CD4-positive, alpha-beta memory T cell (primary cell): Measurements from ENCODE around the gene SLC26A9. TPM values are rescaled to one million over a fixed set of nuclear protein-coding genes. Genes with fewer than 3 reads are reported as not detected.
"Not testable (repeated sequence)": the region's sequence is repeated elsewhere in the genome, so short reads cannot be mapped to it uniquely, and the experiment has no call there.

Source experiments
- CTCF ChIA-PET: fragments of 350-600 bp; sonication (Branson Sonifier 250); formaldehyde crosslinking; loops from one replicate; lab custom pipeline; 2021; ENCODE audit warnings: inconsistent platforms; ENCODE audit not compliant: partially characterized antibody; lab: Charles Lee
- POLR2A ChIA-PET: fragments of 350-600 bp; sonication (Branson Sonifier 250); formaldehyde crosslinking; loops from one replicate; lab custom pipeline; 2021; ENCODE audit not compliant: partially characterized antibody; lab: Charles Lee
- DNase-seq, 5 donors: peaks; one replicate each; pipeline versions ENCODE4 v3.0.0 to v3.0.0-alpha.2; 2020 to 2022; ENCODE audit warnings: mixed read lengths in 1 of 5
- H3K27ac ChIP-seq: one replicate; pipeline ENCODE4 v1.7.0; 2013; ENCODE audit warnings: low read depth, low read length
- H3K27me3 ChIP-seq: 2 replicates; pipeline ENCODE4 v1.7.0; 2013; ENCODE audit warnings: mild to moderate bottlenecking, low read length, moderate library complexity; ENCODE audit not compliant: insufficient read depth
- H3K36me3 ChIP-seq: 2 replicates; pipeline ENCODE4 v1.7.0; 2013; ENCODE audit warnings: mild to moderate bottlenecking, low read length, moderate library complexity; ENCODE audit not compliant: insufficient read depth
- H3K4me1 ChIP-seq: 2 replicates; pipeline ENCODE4 v1.7.0; 2013; ENCODE audit warnings: mild to moderate bottlenecking, low read length, moderate library complexity; ENCODE audit not compliant: insufficient read depth
- H3K4me3 ChIP-seq, 2 donors: one replicate each; pipeline ENCODE4 v1.7.0; 2013; ENCODE audit warnings: low read length in 2 of 2, mild to moderate bottlenecking in 1 of 2
- H3K9me3 ChIP-seq, 2 donors: one replicate each; pipeline ENCODE4 v1.7.0; 2013; ENCODE audit warnings: low read length in 2 of 2, control low read depth in 1 of 2; ENCODE audit not compliant: control insufficient read depth in 1 of 2
- H3K27ac Mint-ChIP-seq, 7 donors: one replicate each; pipeline ENCODE4 v1.8.0; 2020 to 2021; ENCODE audit warnings: mixed read lengths in 7 of 7, mild to moderate bottlenecking in 6 of 7, inconsistent platforms in 3 of 7, moderate library complexity in 3 of 7
- H3K27me3 Mint-ChIP-seq, 2 donors: one replicate each; pipeline ENCODE4 v1.8.0; 2020 to 2021; ENCODE audit warnings: mixed read lengths in 2 of 2
- H3K36me3 Mint-ChIP-seq, 2 donors: one replicate each; pipeline ENCODE4 v1.8.0; 2020 to 2021; ENCODE audit warnings: mixed read lengths in 2 of 2, inconsistent platforms in 1 of 2, mild to moderate bottlenecking in 1 of 2
- H3K4me1 Mint-ChIP-seq, 4 donors: one replicate each; pipeline ENCODE4 v1.8.0; 2020 to 2021; ENCODE audit warnings: mixed read lengths in 4 of 4, mild to moderate bottlenecking in 1 of 4
- H3K4me3 Mint-ChIP-seq, 8 donors: one replicate each; pipeline ENCODE4 v1.8.0; 2020 to 2021; ENCODE audit warnings: mixed read lengths in 8 of 8, mild to moderate bottlenecking in 7 of 8, moderate library complexity in 6 of 8, inconsistent platforms in 3 of 8
- H3K9me3 Mint-ChIP-seq, 8 donors: one replicate each; pipeline ENCODE4 v1.8.0; 2020 to 2021; ENCODE audit warnings: mixed read lengths in 8 of 8, mild to moderate bottlenecking in 5 of 8, inconsistent platforms in 3 of 8, moderate library complexity in 1 of 8
- intact Hi-C: fragments of 100-400 bp; cut with micrococcal nuclease; formaldehyde crosslinking; loops from one replicate; pipeline ENCODE4 v1.15.1; 2023
- polyA plus RNA-seq, 2 donors: library from polyadenylated mRNA; unstranded; fragments of 300-500 nt; fragmentation: Illumina TruSeq; gene quantifications; one replicate each; pipeline ENCODE4 v1.2.3, GENCODE V29; 2021
- total RNA-seq, 2 experiments: library from RNA; stranded (reverse); gene quantifications; one replicate each; pipeline ENCODE4 v1.2.3, GENCODE V29; 2021

Gene SLC26A9
- total and polyA plus RNA-seq, 4 experiments from 2014 or later = not detected

- Mint-ChIP-seq H3K27me3 (peaks cover 2 to 10% of the 10 kb centered on the region in 2 donors), H3K9me3 (peaks cover 4 to 58% (median 35%) of the 10 kb centered on the region in 8 donors), H3K4me3 (no peak overlapping the region), H3K4me1 (no peaks in the 10 kb centered on the region), H3K36me3 (peaks cover 6 to 11% of the 10 kb centered on the region in 2 donors), H3K27ac (no peak overlapping the region)
- no peaks in the 10 kb centered on the region for H3K36me3 ChIP-seq
- H3K27me3 ChIP-seq = no peaks in the 10 kb centered on the region
- H3K27ac ChIP-seq = no peak overlapping the region
- ChIA-PET POLR2A (no interaction called here), CTCF (no interaction called here)
- intact Hi-C loops = no loop called here
- H3K4me3 ChIP-seq = no peak overlapping the region
- H3K4me1 ChIP-seq = no peaks in the 10 kb centered on the region
- no peak for DNase-seq
- peaks cover 0 to 3% of the 10 kb centered on the region in 2 donors for H3K9me3 ChIP-seq
Measured at GRCh38 chr1:205880923-205881322, 62.3 kb downstream of the SLC26A9 start.

GRCh38 chr1:205879974-205880373 lies 63.3 kb downstream of the SLC26A9 start:
- intact Hi-C loops = no loop called here
- Histone ChIP-seq H3K27ac (no peak overlapping the region), H3K27me3 (no peaks in the 10 kb centered on the region), H3K36me3 (no peaks in the 10 kb centered on the region), H3K9me3 (peaks cover 0 to 3% of the 10 kb centered on the region in 2 donors), H3K4me3 (no peak overlapping the region), H3K4me1 (no peaks in the 10 kb centered on the region)
- ChIA-PET CTCF (no interaction called here), POLR2A (no interaction called here)
- H3K4me1 Mint-ChIP-seq = no peaks in the 10 kb centered on the region
- H3K27me3 Mint-ChIP-seq = peaks cover 2 to 10% of the 10 kb centered on the region in 2 donors
- no peak overlapping the region for H3K27ac Mint-ChIP-seq
- DNase-seq = no peak
- H3K36me3 Mint-ChIP-seq = peaks cover 6 to 11% of the 10 kb centered on the region in 2 donors
- H3K9me3 Mint-ChIP-seq = peaks cover 4 to 58% (median 35%) of the 10 kb centered on the region in 8 donors
- no peak overlapping the region for H3K4me3 Mint-ChIP-seq

GRCh38 chr1:205878026-205878425 lies 65.2 kb downstream of the SLC26A9 start:
- Histone ChIP-seq H3K36me3 (no peaks in the 10 kb centered on the region), H3K4me3 (no peak overlapping the region), H3K27ac (no peak overlapping the region), H3K4me1 (no peaks in the 10 kb centered on the region), H3K9me3 (peaks cover 0 to 3% of the 10 kb centered on the region in 2 donors), H3K27me3 (no peaks in the 10 kb centered on the region)
- no peak for DNase-seq
- peaks cover 2 to 10% of the 10 kb centered on the region in 2 donors for H3K27me3 Mint-ChIP-seq
- ChIA-PET POLR2A (no interaction called here), CTCF (no interaction called here)
- H3K36me3 Mint-ChIP-seq = peaks cover 6 to 11% of the 10 kb centered on the region in 2 donors
- H3K27ac Mint-ChIP-seq = no peak overlapping the region
- intact Hi-C loops = no loop called here
- no peak overlapping the region for H3K4me3 Mint-ChIP-seq
- no peaks in the 10 kb centered on the region for H3K4me1 Mint-ChIP-seq
- peaks cover 4 to 55% (median 35%) of the 10 kb centered on the region in 8 donors for H3K9me3 Mint-ChIP-seq

GRCh38 chr1:205873148-205873547 lies 70.1 kb downstream of the SLC26A9 start:
- H3K4me3 Mint-ChIP-seq, H3K4me1 Mint-ChIP-seq, H3K27ac Mint-ChIP-seq, CTCF ChIA-PET, H3K36me3 ChIP-seq, POLR2A ChIA-PET, H3K4me1 ChIP-seq, H3K4me3 ChIP-seq, H3K36me3 Mint-ChIP-seq, H3K27me3 ChIP-seq, H3K27me3 Mint-ChIP-seq, DNase-seq, H3K27ac ChIP-seq, H3K9me3 ChIP-seq, intact Hi-C loops: not testable (repeated sequence)
- peaks cover 2 to 13% (median 4%) of the 10 kb centered on the region in 8 donors for H3K9me3 Mint-ChIP-seq

- Mint-ChIP-seq H3K27me3 (peaks cover 0 to 6% of the 10 kb centered on the region in 2 donors), H3K27ac (no peak overlapping the region), H3K9me3 (no peaks in the 10 kb centered on the region), H3K4me3 (no peak overlapping the region), H3K4me1 (no peaks in the 10 kb centered on the region), H3K36me3 (no peaks in the 10 kb centered on the region)
- no peaks in the 10 kb centered on the region for H3K9me3 ChIP-seq
- H3K27ac ChIP-seq = no peak overlapping the region
- POLR2A ChIA-PET = no interaction called here
- H3K4me3 ChIP-seq = no peak overlapping the region
- CTCF ChIA-PET = no interaction called here
- H3K27me3 ChIP-seq = no peaks in the 10 kb centered on the region
- intact Hi-C loops = no loop called here
- DNase-seq = no peak
- H3K36me3 ChIP-seq = no peaks in the 10 kb centered on the region
- no peaks in the 10 kb centered on the region for H3K4me1 ChIP-seq
Measured at GRCh38 chr1:205870236-205870635, 73.0 kb downstream of the SLC26A9 start.

Other genes with a start within 250 kb of the SLC26A9 start
- 100 to 1,000 TPM; 111 to 117 TPM for gene NUCKS1, start 193.3 kb downstream of the SLC26A9 start, total RNA-seq
- gene NUCKS1, start 193.3 kb downstream of the SLC26A9 start, polyA plus RNA-seq = 10 to 100 TPM in 1 of 2 donors, 1 to 10 TPM in 1; 9.0 to 13.3 TPM
- gene RAB29, start 168.0 kb downstream of the SLC26A9 start, total RNA-seq = 10 to 100 TPM; 59.7 to 62.0 TPM
- 100 to 1,000 TPM in 1 of 2 donors, 10 to 100 TPM in 1; 96.6 to 102 TPM for gene RAB29, start 168.0 kb downstream of the SLC26A9 start, polyA plus RNA-seq
- gene SLC41A1, start 130.3 kb downstream of the SLC26A9 start, total RNA-seq = 10 to 100 TPM; 26.1 to 26.3 TPM
- gene SLC41A1, start 130.3 kb downstream of the SLC26A9 start, polyA plus RNA-seq = 10 to 100 TPM in 1 of 2 donors, 1 to 10 TPM in 1; 9.1 to 14.3 TPM
- gene PM20D1, start 93.3 kb downstream of the SLC26A9 start, total RNA-seq = 1 to 10 TPM; 1.8 to 1.9 TPM
- 1 to 10 TPM; 1.4 to 1.9 TPM for gene PM20D1, start 93.3 kb downstream of the SLC26A9 start, polyA plus RNA-seq
- gene RAB7B, start 59.9 kb upstream of the SLC26A9 start, total RNA-seq = 1 to 10 TPM in 1 of 2 experiments, under 1 TPM in 1; 0.78 to 1.2 TPM
- not detected for gene RAB7B, start 59.9 kb upstream of the SLC26A9 start, polyA plus RNA-seq
- not detected for gene CTSE, start 80.4 kb upstream of the SLC26A9 start, total RNA-seq
- gene CTSE, start 80.4 kb upstream of the SLC26A9 start, polyA plus RNA-seq = not detected
- gene RHEX, start 109.7 kb upstream of the SLC26A9 start, total RNA-seq = under 1 TPM; 0.55 TPM
- under 1 TPM in 1 of 2 donors, not detected in 1; 0.30 TPM for gene RHEX, start 109.7 kb upstream of the SLC26A9 start, polyA plus RNA-seq
- gene AVPR1B, start 173.9 kb upstream of the SLC26A9 start, total RNA-seq = not detected
- not detected for gene AVPR1B, start 173.9 kb upstream of the SLC26A9 start, polyA plus RNA-seq